Measurements from ENCODE around the gene SPATA31C2.

DNA sequence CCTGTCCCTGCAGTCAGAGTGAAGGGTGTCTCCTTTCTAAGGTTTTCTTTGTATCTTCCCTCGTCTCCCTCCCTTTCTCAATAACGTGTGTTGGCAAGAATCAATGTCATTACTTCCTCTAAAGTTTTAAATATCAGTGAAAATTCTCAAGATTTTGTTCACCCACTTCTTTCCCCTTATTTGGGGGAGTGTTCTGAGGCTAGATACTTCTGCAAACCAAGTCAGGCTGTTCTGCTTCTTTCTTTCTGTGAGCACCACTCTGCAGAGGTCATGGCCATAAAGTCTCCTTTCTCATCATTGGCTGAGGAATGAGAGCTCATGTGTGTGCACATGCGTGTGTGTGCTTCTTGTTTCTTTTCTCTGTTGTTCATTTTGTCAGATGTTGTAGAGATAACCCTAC lies 26.6 kb upstream of the SPATA31C2 start:
- TF ChIP-seq POLR2A (IDR thresholded peaks at IDR 0.05), result no peak
- TF ChIP-seq, protein P1, sequence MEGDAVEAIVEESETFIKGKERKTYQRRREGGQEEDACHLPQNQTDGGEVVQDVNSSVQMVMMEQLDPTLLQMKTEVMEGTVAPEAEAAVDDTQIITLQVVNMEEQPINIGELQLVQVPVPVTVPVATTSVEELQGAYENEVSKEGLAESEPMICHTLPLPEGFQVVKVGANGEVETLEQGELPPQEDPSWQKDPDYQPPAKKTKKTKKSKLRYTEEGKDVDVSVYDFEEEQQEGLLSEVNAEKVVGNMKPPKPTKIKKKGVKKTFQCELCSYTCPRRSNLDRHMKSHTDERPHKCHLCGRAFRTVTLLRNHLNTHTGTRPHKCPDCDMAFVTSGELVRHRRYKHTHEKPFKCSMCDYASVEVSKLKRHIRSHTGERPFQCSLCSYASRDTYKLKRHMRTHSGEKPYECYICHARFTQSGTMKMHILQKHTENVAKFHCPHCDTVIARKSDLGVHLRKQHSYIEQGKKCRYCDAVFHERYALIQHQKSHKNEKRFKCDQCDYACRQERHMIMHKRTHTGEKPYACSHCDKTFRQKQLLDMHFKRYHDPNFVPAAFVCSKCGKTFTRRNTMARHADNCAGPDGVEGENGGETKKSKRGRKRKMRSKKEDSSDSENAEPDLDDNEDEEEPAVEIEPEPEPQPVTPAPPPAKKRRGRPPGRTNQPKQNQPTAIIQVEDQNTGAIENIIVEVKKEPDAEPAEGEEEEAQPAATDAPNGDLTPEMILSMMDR (IDR thresholded peaks at IDR 0.05), result no peak
- TF ChIP-seq EP300 (IDR thresholded peaks at IDR 0.05), result no peak
